ENCODE results near the gene RACGAP1. TPM values are rescaled to one million over a fixed set of nuclear protein-coding genes. Genes with fewer than 3 reads are reported as not detected.

RACGAP1 gene
- total and polyA plus RNA-seq, 2 donors from 2014 or later = 5.0 to 7.7 TPM

DNA sequence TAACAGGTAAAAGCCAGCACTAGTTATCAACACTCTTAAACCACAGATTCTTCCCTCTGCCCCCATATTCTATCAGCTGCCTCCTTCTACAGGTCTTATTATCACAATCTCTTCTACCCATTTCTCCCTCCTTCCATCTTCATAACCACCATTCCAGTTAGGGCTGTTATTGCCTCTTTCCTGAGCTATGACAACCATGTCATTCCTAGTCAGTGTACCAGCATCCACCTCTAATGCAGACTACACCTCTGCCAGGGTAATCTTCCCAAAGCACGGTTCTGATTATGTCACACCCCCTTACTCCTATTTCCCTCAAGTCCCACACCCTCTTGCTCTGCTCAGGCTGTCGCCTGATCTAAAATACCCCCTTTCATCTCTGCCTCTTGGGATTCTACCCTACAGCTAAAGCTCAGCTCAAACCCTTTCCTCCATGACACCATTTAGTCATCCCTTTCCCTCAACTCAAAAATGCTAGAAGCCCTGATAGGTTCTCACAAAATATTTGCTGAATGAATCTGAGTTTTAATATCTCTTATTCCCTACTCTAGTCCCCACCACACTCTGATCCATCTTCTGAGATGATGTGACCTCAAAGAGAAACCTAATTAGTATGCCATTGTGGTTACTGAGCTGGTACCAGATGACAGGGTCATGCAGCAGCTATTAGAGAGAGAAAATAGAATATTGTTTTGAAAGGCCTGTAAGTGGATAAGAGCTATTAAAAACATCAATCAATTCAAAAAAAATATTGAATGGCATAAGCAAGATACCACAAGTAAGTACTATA, 11.7 kb downstream of the RACGAP1 start:
- H3K9ac ChIP-seq (ENCODE audit: low read length in 3 of 3) = no peak overlapping the region
- TF ChIP-seq, protein P1, sequence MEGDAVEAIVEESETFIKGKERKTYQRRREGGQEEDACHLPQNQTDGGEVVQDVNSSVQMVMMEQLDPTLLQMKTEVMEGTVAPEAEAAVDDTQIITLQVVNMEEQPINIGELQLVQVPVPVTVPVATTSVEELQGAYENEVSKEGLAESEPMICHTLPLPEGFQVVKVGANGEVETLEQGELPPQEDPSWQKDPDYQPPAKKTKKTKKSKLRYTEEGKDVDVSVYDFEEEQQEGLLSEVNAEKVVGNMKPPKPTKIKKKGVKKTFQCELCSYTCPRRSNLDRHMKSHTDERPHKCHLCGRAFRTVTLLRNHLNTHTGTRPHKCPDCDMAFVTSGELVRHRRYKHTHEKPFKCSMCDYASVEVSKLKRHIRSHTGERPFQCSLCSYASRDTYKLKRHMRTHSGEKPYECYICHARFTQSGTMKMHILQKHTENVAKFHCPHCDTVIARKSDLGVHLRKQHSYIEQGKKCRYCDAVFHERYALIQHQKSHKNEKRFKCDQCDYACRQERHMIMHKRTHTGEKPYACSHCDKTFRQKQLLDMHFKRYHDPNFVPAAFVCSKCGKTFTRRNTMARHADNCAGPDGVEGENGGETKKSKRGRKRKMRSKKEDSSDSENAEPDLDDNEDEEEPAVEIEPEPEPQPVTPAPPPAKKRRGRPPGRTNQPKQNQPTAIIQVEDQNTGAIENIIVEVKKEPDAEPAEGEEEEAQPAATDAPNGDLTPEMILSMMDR (IDR thresholded peaks at IDR 0.05; ENCODE audit: borderline replicate concordance, extremely low read depth, insufficient read depth) = no peak
- H3K27ac ChIP-seq (ENCODE audit: low read depth in 2 of 2, low read length in 2 of 2) = no peak overlapping the region
- H3K27me3 ChIP-seq (ENCODE audit: control insufficient read depth, insufficient read depth, low read length) = no peaks in the 10 kb centered on the region
- DNase-seq = no peak
- no peak for FAIRE-seq
- intact Hi-C loops (cut with DNase I) = no loop called here
- H3K4me1 ChIP-seq (ENCODE audit: control insufficient read depth in 2 of 3, insufficient read depth in 2 of 3, low read depth in 1 of 3, low read length in 3 of 3) = peaks cover 0 to 8% (median 3%) of the 10 kb centered on the region in 3 donors
- H3K4me3 ChIP-seq (ENCODE audit: low read length in 3 of 3) = no peak overlapping the region
- H3K36me3 ChIP-seq (ENCODE audit: control insufficient read depth in 2 of 3, insufficient read depth in 3 of 3, low read length in 3 of 3) = no peaks in the 10 kb centered on the region
- H3K9me3 ChIP-seq (ENCODE audit: control insufficient read depth in 2 of 3, insufficient read depth in 1 of 3, low read length in 3 of 3) = no peaks in the 10 kb centered on the region

DNA sequence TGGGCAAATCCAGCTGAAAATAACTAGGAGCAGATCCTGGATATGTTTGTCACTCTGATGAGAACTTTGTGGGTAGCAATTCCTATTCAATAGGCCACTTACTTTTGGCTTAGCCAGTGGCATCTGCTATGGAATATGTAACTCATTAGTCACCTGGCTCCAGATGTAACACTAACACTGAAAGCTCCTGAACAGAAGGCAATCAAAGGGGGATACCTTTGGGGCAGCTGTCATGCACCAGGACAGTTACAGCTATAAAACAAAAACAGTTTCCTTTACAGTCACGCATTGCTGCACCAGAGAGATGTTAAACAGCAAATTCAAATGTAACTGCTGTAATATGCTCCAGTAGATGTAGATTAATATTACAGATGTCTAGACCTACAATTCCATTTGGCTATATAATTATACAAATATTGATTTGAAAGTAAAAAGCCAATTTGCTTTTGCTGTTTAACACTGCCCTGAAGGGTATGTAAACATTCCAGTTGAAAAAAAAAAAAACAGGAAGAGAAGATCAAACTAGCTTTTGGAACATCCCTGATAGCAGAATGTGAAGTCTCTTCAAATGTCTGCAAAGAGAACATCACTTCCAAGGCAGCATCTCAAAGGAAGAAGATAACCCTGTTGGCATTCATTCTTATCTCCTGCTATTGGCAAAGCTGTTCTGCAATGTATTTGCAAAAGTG, 18.4 kb downstream of the RACGAP1 start:
- Histone ChIP-seq H3K27ac (ENCODE audit: low read depth in 2 of 2, low read length in 2 of 2) (no peak overlapping the region), H3K9ac (ENCODE audit: low read length in 3 of 3) (no peak overlapping the region), H3K4me1 (ENCODE audit: control insufficient read depth in 2 of 3, insufficient read depth in 2 of 3, low read depth in 1 of 3, low read length in 3 of 3) (no peaks in the 10 kb centered on the region), H3K4me3 (ENCODE audit: low read length in 3 of 3) (no peak overlapping the region), H3K9me3 (ENCODE audit: control insufficient read depth in 2 of 3, insufficient read depth in 1 of 3, low read length in 3 of 3) (no peaks in the 10 kb centered on the region), H3K36me3 (ENCODE audit: control insufficient read depth in 2 of 3, insufficient read depth in 3 of 3, low read length in 3 of 3) (peaks cover 0 to 2% (median 0%) of the 10 kb centered on the region in 3 donors), H3K27me3 (ENCODE audit: control insufficient read depth, insufficient read depth, low read length) (no peaks in the 10 kb centered on the region)
- TF ChIP-seq, protein P1 (IDR thresholded peaks at IDR 0.05; ENCODE audit: borderline replicate concordance, extremely low read depth, insufficient read depth) = no peak
- no peak for FAIRE-seq
- DNase-seq = peak in 1 of 5 donors; percentile 23
- intact Hi-C loops (cut with DNase I) = no loop called here

- no peak overlapping the region for H3K9ac ChIP-seq (ENCODE audit: low read length in 3 of 3)
- peaks cover 0 to 2% (median 0%) of the 10 kb centered on the region in 3 donors for H3K36me3 ChIP-seq (ENCODE audit: control insufficient read depth in 2 of 3, insufficient read depth in 3 of 3, low read length in 3 of 3)
- intact Hi-C loops (cut with DNase I) = no loop called here
- no peak overlapping the region for H3K27ac ChIP-seq (ENCODE audit: low read depth in 2 of 2, low read length in 2 of 2)
- no peaks in the 10 kb centered on the region for H3K27me3 ChIP-seq (ENCODE audit: control insufficient read depth, insufficient read depth, low read length)
- FAIRE-seq (no peak), DNase-seq (no peak)
- no peaks in the 10 kb centered on the region for H3K9me3 ChIP-seq (ENCODE audit: control insufficient read depth in 2 of 3, insufficient read depth in 1 of 3, low read length in 3 of 3)
- no peak overlapping the region for H3K4me3 ChIP-seq (ENCODE audit: low read length in 3 of 3)
- TF ChIP-seq, protein P1 (IDR thresholded peaks at IDR 0.05; ENCODE audit: borderline replicate concordance, extremely low read depth, insufficient read depth) = no peak
- no peaks in the 10 kb centered on the region for H3K4me1 ChIP-seq (ENCODE audit: control insufficient read depth in 2 of 3, insufficient read depth in 2 of 3, low read depth in 1 of 3, low read length in 3 of 3)
These were observed 19.0 kb downstream of the RACGAP1 start for GRCh38 chr12:50006280-50006679.

Measured in kidney (tissue), 14 donors.